Activated T-cell treated with anti-CD3 and anti-CD28 coated beads for 24 hours (primary cell): ENCODE measurements around the gene GABARAP.
A peak's percentile ranks its signal among the peaks of the same experiment; 100 is the strongest.

ENCODE experiments used
- DNase-seq: peaks from one replicate; pipeline ENCODE4 v3.0.0-alpha.2; 2020; ENCODE audit warnings: low read depth

The GABARAP gene

GRCh38 chr17:7239091-7240027, 2.9 kb downstream of the GABARAP start, which contains the start of gene PHF23:
Gene PHF23 (minus strand): TSS chr17:7239457. CDS start chr17:7239279, 178 bp downstream.
- DNase-seq = peak; percentile 96

- no peak for DNase-seq
Observed at GRCh38 chr17:7238420-7239090, 3.7 kb downstream of the GABARAP start.

DNA sequence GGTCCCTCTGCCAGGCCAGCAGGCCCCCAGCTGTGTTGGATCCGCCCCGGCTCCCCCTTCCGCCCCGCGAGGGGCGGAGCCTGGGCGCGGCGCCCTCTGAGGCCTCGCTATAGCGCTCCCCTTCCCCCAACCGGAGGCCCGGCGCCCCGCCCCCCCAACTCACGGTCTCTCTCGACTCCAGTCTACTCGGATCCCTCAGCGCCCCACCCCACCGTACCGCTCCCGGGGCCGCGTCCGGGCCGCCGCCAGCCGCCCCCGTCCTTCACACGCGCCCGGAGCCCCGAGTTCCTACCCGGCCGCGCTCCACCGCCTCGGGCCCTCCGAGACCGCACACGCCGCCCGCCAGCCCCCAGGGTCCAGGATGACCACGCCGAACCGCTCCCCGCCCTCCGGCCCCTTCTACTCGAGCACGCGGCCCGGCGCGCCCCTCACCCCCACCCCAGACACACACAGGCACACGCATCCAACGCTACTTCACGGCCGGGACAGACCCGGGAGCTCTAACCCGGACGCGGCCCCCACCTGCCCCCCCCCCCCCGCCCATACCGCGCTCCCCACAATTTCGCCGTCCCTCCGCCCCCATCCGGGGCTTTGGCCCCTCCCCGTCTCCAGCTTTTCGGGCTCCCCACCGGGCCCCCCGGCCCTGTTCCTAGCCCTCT, 4.4 kb downstream of the GABARAP start:
- peak; percentile 81 for DNase-seq

DNA sequence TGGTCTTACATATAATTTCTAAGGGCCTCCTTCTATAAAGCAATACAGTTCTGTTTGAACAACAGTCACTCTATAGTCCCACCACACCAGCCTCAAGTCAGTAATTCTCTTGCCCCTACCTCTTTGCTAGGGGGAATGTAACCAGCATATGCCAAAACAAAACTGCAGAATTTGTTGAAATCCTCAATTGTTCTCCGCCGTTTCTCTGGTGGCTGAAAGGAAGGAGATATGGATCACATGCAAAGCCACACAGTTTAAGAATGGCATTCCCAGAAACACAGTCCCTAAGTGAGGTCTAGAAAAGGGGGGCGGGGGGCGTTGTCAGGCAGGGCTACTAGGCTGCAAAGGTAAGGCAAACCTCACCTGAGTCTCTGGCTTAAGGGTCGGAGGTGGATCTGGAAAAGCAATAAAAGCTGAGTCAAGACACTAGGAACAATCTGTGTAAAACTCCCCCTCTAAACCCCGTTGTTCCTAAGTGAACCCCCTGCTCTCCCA, 4.9 kb downstream of the GABARAP start:
- no peak for DNase-seq

GRCh38 chr17:7236808-7237207, 5.4 kb downstream of the GABARAP start:
- no peak for DNase-seq

- DNase-seq = no peak
Observed at GRCh38 chr17:7235693-7236665, 6.3 kb downstream of the GABARAP start.

DNA sequence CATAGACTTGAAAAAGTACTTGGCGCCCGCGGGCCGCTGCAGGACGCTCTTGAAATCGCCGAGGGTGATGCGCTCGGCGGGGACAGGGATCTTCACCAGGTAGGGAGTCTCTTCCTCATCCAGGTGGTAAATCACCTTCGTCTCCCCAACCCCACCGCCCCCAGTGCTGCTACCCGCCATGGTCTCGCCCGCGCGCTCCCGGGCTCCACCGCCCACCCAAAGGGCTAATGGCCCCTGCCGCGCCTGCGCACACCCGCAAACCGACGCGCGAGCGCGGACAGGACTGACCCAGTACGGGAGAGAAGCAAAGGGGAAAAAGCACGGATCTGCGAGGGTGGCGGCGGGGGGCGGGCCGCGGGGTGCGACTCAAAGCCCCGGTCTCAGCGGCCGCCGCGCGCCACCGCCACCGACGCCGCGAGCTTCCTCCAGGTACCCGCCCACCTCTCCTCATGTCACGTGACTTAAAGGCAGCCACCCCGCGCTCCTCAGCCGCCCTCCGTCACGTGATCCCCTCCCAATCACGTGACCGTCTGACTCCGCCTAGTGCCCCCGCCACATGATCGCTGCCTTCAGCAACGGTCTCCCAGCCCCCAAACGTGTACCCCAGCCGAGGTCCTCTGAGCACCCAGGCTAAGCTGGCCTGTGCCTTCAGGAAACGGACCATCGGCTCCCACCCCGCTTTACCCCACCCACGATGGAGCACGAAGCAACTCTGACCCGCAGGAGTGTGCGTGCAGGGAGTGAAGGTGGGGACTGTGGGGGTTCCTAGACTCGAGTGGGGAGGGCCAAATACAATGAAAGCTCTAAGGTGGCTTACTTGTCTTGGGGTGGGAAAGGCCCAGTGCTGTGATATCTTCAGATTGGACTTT, 7.9 kb downstream of the GABARAP start, which contains the start of gene DVL2:
Gene DVL2 (minus strand): TSS at position 435 of the 869 bp plus-strand sequence. CDS start 255 bp downstream, at position 180.
- peak; percentile 91 for DNase-seq

DNA sequence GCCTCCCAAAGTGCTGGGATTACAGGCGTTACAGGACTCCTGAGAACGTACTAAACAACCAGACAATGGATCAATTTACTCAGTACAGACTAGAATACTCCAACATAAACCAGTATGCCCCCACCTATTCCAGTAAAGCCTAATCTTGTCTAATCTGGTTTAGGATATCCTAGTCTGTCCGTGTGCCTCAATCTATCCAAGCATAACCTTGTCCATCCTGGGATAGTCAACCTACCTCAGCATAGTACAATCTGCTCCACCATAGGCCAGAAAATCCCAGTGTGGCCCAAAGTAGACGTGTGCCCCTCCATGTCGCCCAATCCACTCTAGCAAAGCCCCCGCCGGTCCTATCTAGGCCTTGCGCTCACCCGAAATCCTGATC, 8.6 kb downstream of the GABARAP start:
- DNase-seq = no peak

DNA sequence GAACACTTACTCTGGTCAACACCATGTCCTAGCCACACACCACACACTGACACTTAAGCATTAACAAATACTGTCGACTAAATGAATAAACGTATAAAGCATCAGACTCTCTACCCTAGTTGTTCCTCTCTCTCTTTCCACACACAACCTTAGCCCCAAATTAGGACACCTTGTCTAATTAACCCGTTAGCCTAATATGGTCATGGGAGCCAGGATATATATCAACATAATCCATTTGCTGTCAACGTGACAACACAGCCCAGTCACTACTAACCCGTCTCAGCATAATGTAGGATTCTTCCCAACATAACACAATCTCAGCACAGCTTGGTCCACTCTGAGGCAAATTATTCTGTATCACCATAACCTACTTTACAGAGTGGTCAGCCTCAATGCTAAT, 10.1 kb downstream of the GABARAP start:
- no peak for DNase-seq

DNA sequence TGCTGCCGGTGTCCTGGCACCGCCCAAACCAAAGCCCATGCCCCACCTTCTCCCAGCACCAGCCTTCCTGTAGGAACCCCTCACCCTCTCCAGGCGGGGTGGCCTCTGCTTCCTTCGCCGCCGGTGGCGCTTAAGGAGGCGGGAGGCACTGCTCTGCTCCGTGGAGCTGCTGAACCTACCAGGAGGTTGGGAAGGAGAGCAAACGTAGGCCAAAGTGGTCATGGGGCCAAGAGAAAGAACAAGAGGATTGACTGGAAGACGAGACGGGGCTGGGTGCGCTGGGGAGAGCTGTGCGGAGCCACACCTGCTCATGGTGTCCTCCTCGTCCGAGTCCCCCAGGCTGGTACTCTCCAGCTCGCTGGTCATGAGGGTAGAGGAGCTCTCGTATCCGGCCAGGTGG, 12.7 kb downstream of the GABARAP start:
- DNase-seq = no peak

DNA sequence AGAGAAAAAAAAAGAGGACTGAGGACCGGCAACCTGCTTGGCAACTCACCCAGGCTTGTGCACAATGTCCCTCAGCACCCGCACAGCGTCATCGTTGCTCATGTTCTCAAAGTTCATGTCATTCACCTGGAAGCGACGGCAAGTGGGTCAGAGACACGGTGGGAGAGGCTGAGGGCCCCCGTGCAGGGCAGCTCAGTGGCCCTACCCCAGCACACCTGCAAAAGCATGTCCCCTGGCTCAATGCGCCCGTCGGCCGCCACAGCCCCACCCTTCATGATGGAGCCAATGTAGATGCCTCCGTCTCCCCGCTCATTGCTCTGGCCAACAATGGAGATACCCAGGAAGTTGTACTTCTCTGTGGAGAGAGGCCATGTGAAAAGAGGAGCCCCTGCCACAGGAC, 13.3 kb downstream of the GABARAP start:
- DNase-seq = no peak

GRCh38 chr17:7226721-7227710, 15.2 kb downstream of the GABARAP start:
- DNase-seq = no peak

GRCh38 chr17:7225711-7226331, 16.4 kb downstream of the GABARAP start:
- no peak for DNase-seq

GRCh38 chr17:7224661-7225111, 17.6 kb downstream of the GABARAP start:
- DNase-seq = no peak

DNA sequence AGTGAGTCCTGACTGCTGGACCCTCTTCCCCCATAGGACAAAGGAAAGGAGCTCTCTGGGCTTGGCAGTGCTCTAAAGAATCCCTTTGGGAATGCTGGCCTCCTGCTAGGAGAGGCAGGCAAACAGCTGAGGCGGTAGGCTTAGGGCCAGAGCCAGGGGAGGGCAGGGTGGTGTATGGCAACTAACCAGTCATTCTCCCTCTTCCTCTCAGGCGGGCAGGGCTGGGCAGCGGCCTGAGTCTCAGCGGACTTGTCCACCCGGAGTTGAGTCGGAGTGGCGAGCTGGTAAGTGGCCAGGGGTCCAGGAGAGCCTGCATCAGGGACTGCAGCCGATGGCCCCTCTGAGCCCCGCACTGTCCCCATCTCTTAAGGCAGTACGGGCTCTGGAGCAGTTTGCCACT, 18.1 kb downstream of the GABARAP start:
- no peak for DNase-seq

GRCh38 chr17:7223375-7223774, 18.9 kb downstream of the GABARAP start:
- no peak for DNase-seq

DNA sequence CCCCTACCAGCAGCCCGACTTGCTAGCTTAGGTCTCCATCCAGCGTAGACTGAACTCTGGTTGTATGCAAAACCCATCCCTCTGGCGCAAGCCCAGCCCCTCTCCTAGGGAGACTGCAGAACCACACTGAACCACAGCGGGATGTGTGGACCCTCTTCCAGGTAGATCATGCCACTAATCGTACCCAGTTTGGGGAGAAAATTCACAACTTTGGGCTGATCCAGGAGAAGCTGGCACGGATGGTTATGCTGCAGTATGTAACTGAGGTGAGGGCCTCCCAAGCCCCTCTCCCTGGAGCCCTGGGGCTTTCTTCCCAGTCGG, 19.3 kb downstream of the GABARAP start:
- no peak for DNase-seq
